ENCODE data around the gene SPTBN1.

SPTBN1 gene

DNA sequence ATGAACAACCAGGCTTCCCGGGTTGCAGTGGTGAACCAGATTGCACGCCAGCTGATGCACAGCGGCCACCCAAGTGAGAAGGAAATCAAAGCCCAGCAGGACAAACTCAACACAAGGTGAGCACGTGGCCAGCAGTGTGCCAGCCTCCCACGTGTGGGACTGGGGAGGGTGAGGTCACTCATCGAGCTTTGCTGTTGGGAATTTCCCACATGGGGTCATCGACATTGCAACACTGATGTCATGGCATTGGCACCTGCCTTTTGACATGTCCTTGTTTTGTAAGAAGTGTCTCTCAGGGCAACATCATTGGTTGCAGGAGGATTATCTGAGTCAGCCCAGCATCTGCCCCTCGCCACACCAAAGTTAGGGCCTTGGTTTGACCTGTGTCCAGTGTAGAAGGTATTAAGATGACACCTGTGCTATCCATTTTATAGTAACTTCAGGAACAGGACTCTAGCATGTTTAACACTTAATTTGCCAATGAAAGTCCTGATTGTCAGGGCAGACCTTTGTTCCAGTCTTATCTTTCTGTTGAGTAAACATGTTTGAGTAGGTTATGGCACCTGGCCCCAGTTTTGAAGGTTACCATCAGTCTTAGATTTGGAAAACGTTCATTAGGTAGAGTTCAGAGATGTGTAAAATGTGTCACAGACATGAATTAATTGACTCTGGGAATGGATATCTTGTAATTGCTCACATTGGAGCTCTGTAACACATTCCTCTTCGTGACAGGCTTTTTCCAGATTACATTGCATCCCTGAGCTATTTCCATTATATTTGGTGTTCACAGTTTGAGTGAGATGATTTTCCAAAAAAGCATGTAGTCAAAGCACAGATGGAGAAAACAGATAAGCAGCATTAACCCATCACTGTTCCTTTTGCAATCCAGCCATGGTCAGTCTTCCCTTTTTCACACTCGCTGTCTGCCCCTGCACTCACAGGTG lies 174.1 kb downstream of the SPTBN1 start:
- Histone ChIP-seq H3K27ac (ENCODE audit: low read depth, low read length) (peak overlapping the region; percentile 52; the same call in 1 of the 2 replicates), H3K27me3 (ENCODE audit: insufficient read depth, low read length) (no peaks in the 10 kb centered on the region), H2AFZ (ENCODE audit: low read length, unreplicated experiment) (no peak overlapping the region), H3K4me1 (ENCODE audit: control insufficient read depth, insufficient read depth, low read length, unreplicated experiment) (peaks cover 48% of the 10 kb centered on the region), H3K36me3 (ENCODE audit: insufficient read depth, low read length) (peaks cover 60% of the 10 kb centered on the region), H3K4me3 (ENCODE audit: low read depth, low read length) (no peak overlapping the region), H3K79me2 (ENCODE audit: control insufficient read depth, insufficient read depth, low read length, unreplicated experiment) (peaks cover 20% of the 10 kb centered on the region)

GRCh38 chr2:54630858-54631497 lies 174.9 kb downstream of the SPTBN1 start:
- Histone ChIP-seq H3K27ac (ENCODE audit: low read depth, low read length) (peak overlapping the region; percentile 49; the same call in 1 of the 2 replicates), H3K27me3 (ENCODE audit: insufficient read depth, low read length) (no peaks in the 10 kb centered on the region), H3K4me1 (ENCODE audit: control insufficient read depth, insufficient read depth, low read length, unreplicated experiment) (peaks cover 56% of the 10 kb centered on the region), H3K79me2 (ENCODE audit: control insufficient read depth, insufficient read depth, low read length, unreplicated experiment) (peaks cover 25% of the 10 kb centered on the region), H3K4me3 (ENCODE audit: low read depth, low read length) (no peak overlapping the region), H2AFZ (ENCODE audit: low read length, unreplicated experiment) (no peak overlapping the region), H3K36me3 (ENCODE audit: insufficient read depth, low read length) (peaks cover 55% of the 10 kb centered on the region)

- no peaks in the 10 kb centered on the region for H3K27me3 ChIP-seq (ENCODE audit: insufficient read depth, low read length)
- H3K79me2 ChIP-seq (ENCODE audit: control insufficient read depth, insufficient read depth, low read length, unreplicated experiment), result peaks cover 30% of the 10 kb centered on the region
- H2AFZ ChIP-seq (ENCODE audit: low read length, unreplicated experiment), result no peak overlapping the region
- H3K27ac ChIP-seq (ENCODE audit: low read depth, low read length), result peak overlapping the region; percentile 88; the same call in 1 of the 2 replicates
- H3K4me1 ChIP-seq (ENCODE audit: control insufficient read depth, insufficient read depth, low read length, unreplicated experiment), result peaks cover 56% of the 10 kb centered on the region
- peaks cover 51% of the 10 kb centered on the region for H3K36me3 ChIP-seq (ENCODE audit: insufficient read depth, low read length)
- no peak overlapping the region for H3K4me3 ChIP-seq (ENCODE audit: low read depth, low read length)
Measured at GRCh38 chr2:54631755-54632154, 175.6 kb downstream of the SPTBN1 start.

DNA sequence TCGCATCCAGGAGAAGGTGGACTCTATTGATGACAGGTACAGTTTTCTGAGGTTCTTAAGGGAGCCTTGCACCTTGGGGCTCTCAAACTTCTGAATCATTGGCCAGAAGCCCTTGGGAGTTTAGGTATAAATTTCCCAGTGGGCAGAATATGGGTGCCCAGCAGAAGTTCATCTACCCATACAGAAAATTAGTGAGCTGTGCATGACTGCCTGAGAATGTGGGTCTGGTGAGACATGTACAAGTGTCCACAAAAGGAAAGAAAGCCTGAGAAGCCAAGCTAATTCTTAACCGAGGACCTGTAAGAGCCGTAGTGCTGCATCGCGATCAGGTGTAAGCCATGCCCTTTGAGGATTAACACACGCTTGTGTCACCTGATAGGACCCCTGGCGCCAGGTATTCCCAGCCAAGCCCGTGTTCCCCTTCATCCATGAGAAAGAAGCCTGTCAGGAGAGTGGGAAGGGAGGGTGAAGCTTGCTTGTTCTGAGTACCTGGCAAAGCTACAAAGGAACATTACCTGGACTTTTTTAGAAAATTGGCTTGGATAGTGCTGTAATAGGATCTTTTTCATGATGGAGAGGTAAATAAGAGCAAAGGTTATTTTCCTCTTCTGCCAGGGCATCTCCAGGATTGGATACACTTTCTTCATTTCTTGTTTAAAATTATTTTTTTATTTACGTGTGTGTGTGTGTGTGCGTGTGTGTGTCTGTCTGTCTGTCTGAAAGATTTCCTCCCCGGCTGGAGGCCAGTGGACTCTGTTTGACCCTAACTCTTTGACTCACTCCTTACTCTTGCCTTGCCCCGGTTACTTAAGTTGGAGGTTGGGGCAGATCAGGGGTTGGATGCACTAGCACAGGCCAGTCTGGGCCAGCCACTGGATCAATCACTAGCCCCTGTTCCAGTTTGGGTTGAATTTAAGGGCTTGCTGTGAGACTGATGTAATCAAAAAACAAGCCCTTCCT lies 176.9 kb downstream of the SPTBN1 start:
- H3K79me2 ChIP-seq (ENCODE audit: control insufficient read depth, insufficient read depth, low read length, unreplicated experiment), result peaks cover 31% of the 10 kb centered on the region
- H3K4me1 ChIP-seq (ENCODE audit: control insufficient read depth, insufficient read depth, low read length, unreplicated experiment), result peaks cover 56% of the 10 kb centered on the region
- peaks cover 52% of the 10 kb centered on the region for H3K36me3 ChIP-seq (ENCODE audit: insufficient read depth, low read length)
- H3K27me3 ChIP-seq (ENCODE audit: insufficient read depth, low read length), result no peaks in the 10 kb centered on the region
- H3K27ac ChIP-seq (ENCODE audit: low read depth, low read length), result peak overlapping the region; percentile 88
- H3K4me3 ChIP-seq (ENCODE audit: low read depth, low read length), result peak overlapping the region; percentile 13; the same call in 1 of the 2 replicates
- H2AFZ ChIP-seq (ENCODE audit: low read length, unreplicated experiment), result no peak overlapping the region

GRCh38 chr2:54634021-54634420 lies 177.9 kb downstream of the SPTBN1 start:
- H2AFZ ChIP-seq (ENCODE audit: low read length, unreplicated experiment), result no peak overlapping the region
- H3K4me1 ChIP-seq (ENCODE audit: control insufficient read depth, insufficient read depth, low read length, unreplicated experiment), result peaks cover 56% of the 10 kb centered on the region
- no peaks in the 10 kb centered on the region for H3K27me3 ChIP-seq (ENCODE audit: insufficient read depth, low read length)
- peaks cover 38% of the 10 kb centered on the region for H3K79me2 ChIP-seq (ENCODE audit: control insufficient read depth, insufficient read depth, low read length, unreplicated experiment)
- H3K27ac ChIP-seq (ENCODE audit: low read depth, low read length), result peak overlapping the region; percentile 88
- H3K4me3 ChIP-seq (ENCODE audit: low read depth, low read length), result peak overlapping the region; percentile 39; the same call in 1 of the 2 replicates
- peaks cover 52% of the 10 kb centered on the region for H3K36me3 ChIP-seq (ENCODE audit: insufficient read depth, low read length)

DNA sequence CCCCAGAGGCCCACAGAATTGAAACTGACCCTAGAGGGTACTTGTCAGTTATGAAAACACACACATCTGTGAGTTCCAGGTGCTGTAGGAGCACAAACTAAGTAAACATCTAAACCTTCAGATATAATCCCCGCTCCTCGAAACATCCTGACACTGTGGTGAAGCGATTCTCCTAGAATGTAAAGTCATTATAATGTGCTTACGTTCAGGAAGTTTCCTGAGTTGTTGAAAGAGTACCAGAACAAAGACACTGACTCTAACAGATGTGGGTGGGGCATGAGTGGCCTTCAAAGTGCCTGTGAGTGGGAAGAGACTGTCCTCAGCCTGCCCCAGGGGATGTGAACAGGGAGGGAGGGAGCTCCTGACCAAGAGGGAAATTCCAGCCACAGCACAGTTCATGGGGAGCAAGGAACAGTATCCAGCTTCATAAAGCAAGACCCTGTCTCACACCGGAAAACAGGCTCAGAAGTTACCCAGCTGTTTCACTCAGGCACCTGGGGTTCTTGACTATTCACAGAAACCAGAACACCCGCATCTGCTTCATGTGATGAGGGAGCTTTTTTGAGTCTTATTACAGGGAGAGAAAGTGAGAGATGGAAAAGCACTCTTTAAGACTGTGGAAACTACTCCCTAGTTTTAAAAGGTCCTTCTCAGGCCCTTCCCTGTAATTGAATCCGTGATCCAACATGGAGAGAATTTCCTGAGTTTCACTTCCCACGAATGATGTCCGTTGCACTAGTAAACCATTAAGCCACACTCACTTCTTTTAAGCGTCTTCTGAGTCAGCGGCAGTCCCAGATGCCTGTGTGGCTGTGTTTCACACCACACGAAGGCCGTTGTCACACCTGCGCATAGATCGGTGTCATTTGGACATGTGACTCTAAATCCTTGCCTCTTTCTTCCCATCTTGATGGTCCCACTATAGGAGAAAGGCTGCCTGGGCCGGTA lies 178.7 kb downstream of the SPTBN1 start:
- Histone ChIP-seq H3K27ac (ENCODE audit: low read depth, low read length) (peak overlapping the region; percentile 88), H3K36me3 (ENCODE audit: insufficient read depth, low read length) (peaks cover 51% of the 10 kb centered on the region), H3K4me1 (ENCODE audit: control insufficient read depth, insufficient read depth, low read length, unreplicated experiment) (peaks cover 52% of the 10 kb centered on the region), H3K79me2 (ENCODE audit: control insufficient read depth, insufficient read depth, low read length, unreplicated experiment) (peaks cover 39% of the 10 kb centered on the region), H2AFZ (ENCODE audit: low read length, unreplicated experiment) (no peak overlapping the region), H3K27me3 (ENCODE audit: insufficient read depth, low read length) (no peaks in the 10 kb centered on the region), H3K4me3 (ENCODE audit: low read depth, low read length) (peak overlapping the region; percentile 62)

GRCh38 chr2:54635554-54636152 lies 179.5 kb downstream of the SPTBN1 start:
- peaks cover 39% of the 10 kb centered on the region for H3K79me2 ChIP-seq (ENCODE audit: control insufficient read depth, insufficient read depth, low read length, unreplicated experiment)
- no peaks in the 10 kb centered on the region for H3K27me3 ChIP-seq (ENCODE audit: insufficient read depth, low read length)
- H3K36me3 ChIP-seq (ENCODE audit: insufficient read depth, low read length), result peaks cover 46% of the 10 kb centered on the region
- peaks cover 46% of the 10 kb centered on the region for H3K4me1 ChIP-seq (ENCODE audit: control insufficient read depth, insufficient read depth, low read length, unreplicated experiment)
- H3K4me3 ChIP-seq (ENCODE audit: low read depth, low read length), result peak overlapping the region; percentile 62
- H2AFZ ChIP-seq (ENCODE audit: low read length, unreplicated experiment), result no peak overlapping the region
- H3K27ac ChIP-seq (ENCODE audit: low read depth, low read length), result peak overlapping the region; percentile 88

DNA sequence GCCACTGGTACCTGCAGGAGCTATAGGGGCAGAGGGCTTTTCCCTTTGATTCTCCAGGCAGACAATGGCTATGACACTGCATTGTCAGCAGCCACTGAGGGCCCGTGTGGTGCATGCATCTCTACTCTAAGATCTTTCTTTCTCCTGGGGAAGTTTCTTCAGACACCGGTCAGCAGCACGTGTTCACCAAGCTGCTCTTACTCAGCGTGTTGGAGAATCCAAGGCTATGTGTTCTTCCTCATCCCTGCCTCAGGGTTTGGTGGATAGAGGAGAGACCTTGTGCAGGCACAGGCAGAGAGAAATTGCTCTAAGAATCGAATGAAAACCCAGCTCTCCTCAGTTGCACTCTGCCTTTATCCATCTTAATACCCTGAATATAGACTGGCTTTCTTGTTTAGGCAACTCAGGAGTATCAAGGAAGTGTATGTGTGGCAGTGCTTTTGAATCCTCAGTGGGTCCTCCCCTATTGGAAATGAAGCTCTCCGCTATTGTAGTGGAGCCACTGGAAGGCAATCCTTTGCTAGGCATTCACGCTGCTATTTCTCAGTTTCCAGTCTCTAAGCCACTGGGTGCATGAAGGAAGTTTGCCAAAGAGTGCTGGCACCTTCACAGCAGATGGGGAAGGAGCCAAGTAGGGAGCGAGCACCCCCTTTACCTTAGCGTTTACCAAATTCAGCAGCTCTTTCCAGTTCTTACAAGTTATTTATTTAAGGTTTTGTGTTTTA lies 180.4 kb downstream of the SPTBN1 start:
- Histone ChIP-seq H3K4me1 (ENCODE audit: control insufficient read depth, insufficient read depth, low read length, unreplicated experiment) (peaks cover 41% of the 10 kb centered on the region), H3K27ac (ENCODE audit: low read depth, low read length) (no peak overlapping the region), H2AFZ (ENCODE audit: low read length, unreplicated experiment) (no peak overlapping the region), H3K36me3 (ENCODE audit: insufficient read depth, low read length) (peaks cover 37% of the 10 kb centered on the region), H3K4me3 (ENCODE audit: low read depth, low read length) (no peak overlapping the region), H3K79me2 (ENCODE audit: control insufficient read depth, insufficient read depth, low read length, unreplicated experiment) (peaks cover 36% of the 10 kb centered on the region), H3K27me3 (ENCODE audit: insufficient read depth, low read length) (no peaks in the 10 kb centered on the region)

DNA sequence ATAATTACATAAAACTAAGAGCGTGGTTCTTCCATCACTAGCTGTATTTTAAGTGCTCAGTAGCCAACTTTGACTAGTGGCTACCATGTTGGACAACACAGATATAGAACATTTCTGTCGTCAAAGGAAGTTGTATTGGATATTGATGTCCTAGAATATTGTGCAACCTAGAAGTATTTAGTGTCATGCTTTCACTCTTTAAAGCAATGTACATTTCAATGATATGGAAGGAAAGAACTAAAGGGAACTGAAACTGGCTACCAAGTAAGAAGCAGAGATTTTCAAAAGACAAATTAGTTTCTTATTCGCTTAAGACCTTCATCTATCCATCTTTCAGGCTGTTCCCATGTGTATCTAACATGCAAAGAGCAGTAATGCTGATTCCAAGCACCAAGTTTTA lies 182.0 kb downstream of the SPTBN1 start:
- Histone ChIP-seq H3K36me3 (ENCODE audit: insufficient read depth, low read length) (peaks cover 37% of the 10 kb centered on the region), H3K79me2 (ENCODE audit: control insufficient read depth, insufficient read depth, low read length, unreplicated experiment) (peaks cover 33% of the 10 kb centered on the region), H3K27ac (ENCODE audit: low read depth, low read length) (no peak overlapping the region), H3K27me3 (ENCODE audit: insufficient read depth, low read length) (no peaks in the 10 kb centered on the region), H3K4me1 (ENCODE audit: control insufficient read depth, insufficient read depth, low read length, unreplicated experiment) (peaks cover 28% of the 10 kb centered on the region), H3K4me3 (ENCODE audit: low read depth, low read length) (no peak overlapping the region), H2AFZ (ENCODE audit: low read length, unreplicated experiment) (no peak overlapping the region)

All from ACC112 (cell line).